Body of pancreas (tissue), 4 donors: ENCODE results near the gene DCLRE1B. TPM values are rescaled to one million over a fixed set of nuclear protein-coding genes. Genes with fewer than 3 reads are reported as not detected.

Experiments used
- ATAC-seq: fragments of 150-250 bp; one replicate; pipeline ENCODE4 v1.9.1; 2016
- DNase-seq, 4 donors: peaks; one replicate each; pipeline ENCODE4 v3.0.0-alpha.2; 2019
- H3K27ac ChIP-seq, 4 donors: fragments of 200-600 bp; sonication (generic); 1 replicate in 3 of 4; 2 replicates in 1 of 4; pipeline versions ENCODE4 v1.5.1 to v1.6.1; 2016 to 2019; ENCODE audit warnings: mild to moderate bottlenecking in 1 of 4, mixed read lengths in 1 of 4, moderate library complexity in 1 of 4
- H3K27me3 ChIP-seq, 2 donors: fragments of 200-600 bp; sonication (generic); one replicate each; pipeline ENCODE4 v1.6.0; 2016; ENCODE audit warnings: mild to moderate bottlenecking in 1 of 2
- H3K36me3 ChIP-seq, 2 donors: fragments of 200-600 bp; sonication (generic); replicated peaks in 1 of 2; 2 replicates each; pipeline ENCODE4 v1.5.1; 2016; ENCODE audit warnings: low read depth in 2 of 2; ENCODE audit not compliant: insufficient read depth in 1 of 2
- H3K4me1 ChIP-seq: fragments of 200-600 bp; sonication (generic); one replicate; pipeline ENCODE4 v1.6.0; 2016
- H3K4me3 ChIP-seq, 2 donors: fragments of 200-600 bp; sonication (generic); 1 replicate in 1 of 2; 2 replicates in 1 of 2; pipeline ENCODE4 v1.5.1; 2016 to 2019
- H3K9me3 ChIP-seq, 3 donors: fragments of 200-600 bp; sonication (generic); 1 replicate in 2 of 3; 2 replicates in 1 of 3; pipeline ENCODE4 v1.5.1; 2016
- POLR2A ChIP-seq, 3 donors: fragments of 450-650 bp; IDR thresholded peaks; one replicate each; pipeline ENCODE4 v1.6.1; 2016; ENCODE audit warnings: antibody characterized with exemption in 3 of 3, mild to moderate bottlenecking in 2 of 3
- WGBS, 2 donors: methylation state at CpG; one replicate each; pipeline ENCODE4 v1.1.5; 2017; 5-methylcytosine and 5-hydroxymethylcytosine counted together
- intact Hi-C: fragments of 100-400 bp; cut with DNase I; formaldehyde crosslinking; loops from one replicate; pipeline ENCODE4 v1.15.1; 2023
- total RNA-seq, 2 donors: library from RNA; depleted of rRNA; stranded (reverse); fragments of >200 nt; gene quantifications; one replicate each; pipeline ENCODE4 v1.1.0, GENCODE V29; 2016
- TF ChIP-seq, protein P1 (sequence below), 7 experiments: fragments of 450-650 bp in 4 of 7; fragments of 200-600 bp in 3 of 7; sonication (generic) in 3 of 7; IDR thresholded peaks; one replicate each; pipeline ENCODE4 v1.5.1; 2016 to 2019; ENCODE audit warnings: antibody characterized with exemption in 7 of 7

DCLRE1B gene
- total RNA-seq, 2 donors from 2014 or later: 1.3 to 2.1 TPM

DNA sequence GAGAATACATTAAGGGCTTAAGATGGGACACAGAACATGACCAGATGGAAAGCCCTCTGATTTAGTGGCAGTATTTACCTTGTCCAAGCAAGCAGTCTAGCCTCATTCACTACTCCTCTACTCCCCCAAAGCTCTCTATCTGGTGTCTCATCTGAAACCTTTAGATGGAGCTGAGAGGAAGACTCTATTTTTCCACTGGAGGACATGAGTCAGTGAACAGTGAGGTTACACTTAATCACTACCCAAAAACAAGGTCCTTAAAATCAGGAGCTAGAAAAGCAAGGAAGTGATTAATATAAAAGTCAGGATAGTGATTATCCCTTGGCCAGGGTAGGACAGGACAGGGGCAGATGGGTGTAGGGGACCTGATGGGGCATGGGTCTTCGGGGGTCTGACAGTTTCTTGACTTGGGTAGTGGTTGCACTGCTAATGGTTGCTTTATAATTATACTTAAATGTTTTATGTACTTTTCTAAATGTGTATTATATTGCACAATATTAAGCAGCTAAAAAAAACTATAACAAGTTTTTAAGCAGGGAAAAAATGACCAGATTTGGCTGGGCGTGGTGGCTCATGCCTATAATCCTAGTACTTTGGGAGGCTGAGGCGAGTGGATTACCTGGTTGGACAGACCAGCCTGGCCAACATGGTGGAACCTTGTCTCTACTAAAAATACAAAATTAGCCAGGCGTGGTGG is 36.6 kb upstream of the DCLRE1B start:
- H3K4me3 ChIP-seq: no peak overlapping the region
- no peak overlapping the region for H3K27ac ChIP-seq
- no peaks in the 10 kb centered on the region for H3K4me1 ChIP-seq
- no peaks in the 10 kb centered on the region for H3K27me3 ChIP-seq
- DNase-seq: no peak
- WGBS, 2 donors: 95% methylated on average over 4 of the region's 4 CpGs
- no peaks in the 10 kb centered on the region for H3K9me3 ChIP-seq
- no peak for TF ChIP-seq POLR2A (IDR thresholded peaks at IDR 0.05)
- TF ChIP-seq, protein P1, sequence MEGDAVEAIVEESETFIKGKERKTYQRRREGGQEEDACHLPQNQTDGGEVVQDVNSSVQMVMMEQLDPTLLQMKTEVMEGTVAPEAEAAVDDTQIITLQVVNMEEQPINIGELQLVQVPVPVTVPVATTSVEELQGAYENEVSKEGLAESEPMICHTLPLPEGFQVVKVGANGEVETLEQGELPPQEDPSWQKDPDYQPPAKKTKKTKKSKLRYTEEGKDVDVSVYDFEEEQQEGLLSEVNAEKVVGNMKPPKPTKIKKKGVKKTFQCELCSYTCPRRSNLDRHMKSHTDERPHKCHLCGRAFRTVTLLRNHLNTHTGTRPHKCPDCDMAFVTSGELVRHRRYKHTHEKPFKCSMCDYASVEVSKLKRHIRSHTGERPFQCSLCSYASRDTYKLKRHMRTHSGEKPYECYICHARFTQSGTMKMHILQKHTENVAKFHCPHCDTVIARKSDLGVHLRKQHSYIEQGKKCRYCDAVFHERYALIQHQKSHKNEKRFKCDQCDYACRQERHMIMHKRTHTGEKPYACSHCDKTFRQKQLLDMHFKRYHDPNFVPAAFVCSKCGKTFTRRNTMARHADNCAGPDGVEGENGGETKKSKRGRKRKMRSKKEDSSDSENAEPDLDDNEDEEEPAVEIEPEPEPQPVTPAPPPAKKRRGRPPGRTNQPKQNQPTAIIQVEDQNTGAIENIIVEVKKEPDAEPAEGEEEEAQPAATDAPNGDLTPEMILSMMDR (IDR thresholded peaks at IDR 0.05): no peak
- no peaks in the 10 kb centered on the region for H3K36me3 ChIP-seq
- ATAC-seq: no peak
- intact Hi-C loops: no loop called here

DNA sequence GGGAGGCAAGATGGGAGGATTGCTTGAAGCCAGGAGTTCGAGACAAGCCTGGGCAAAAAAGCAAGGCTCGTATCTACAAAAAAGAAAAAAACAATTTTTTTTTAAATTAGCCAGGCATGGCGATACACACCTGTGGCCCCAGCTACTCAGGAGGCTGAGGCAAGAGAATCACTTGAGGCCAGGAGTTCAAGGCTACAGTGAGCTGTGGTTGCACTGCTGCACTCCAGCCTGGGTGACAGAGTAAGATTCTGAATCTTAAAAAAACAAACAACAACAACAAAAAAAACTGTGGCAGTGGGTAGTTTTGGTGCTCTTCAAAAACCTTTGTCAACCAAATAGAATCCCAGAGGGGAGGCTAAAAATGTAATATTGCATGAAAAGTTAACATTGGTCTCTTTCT is 34.3 kb upstream of the DCLRE1B start:
- peaks cover 20% of the 10 kb centered on the region for H3K4me1 ChIP-seq
- intact Hi-C loops: no loop called here
- no peak for TF ChIP-seq POLR2A (IDR thresholded peaks at IDR 0.05)
- TF ChIP-seq, protein P1 (IDR thresholded peaks at IDR 0.05): no peak

DNA sequence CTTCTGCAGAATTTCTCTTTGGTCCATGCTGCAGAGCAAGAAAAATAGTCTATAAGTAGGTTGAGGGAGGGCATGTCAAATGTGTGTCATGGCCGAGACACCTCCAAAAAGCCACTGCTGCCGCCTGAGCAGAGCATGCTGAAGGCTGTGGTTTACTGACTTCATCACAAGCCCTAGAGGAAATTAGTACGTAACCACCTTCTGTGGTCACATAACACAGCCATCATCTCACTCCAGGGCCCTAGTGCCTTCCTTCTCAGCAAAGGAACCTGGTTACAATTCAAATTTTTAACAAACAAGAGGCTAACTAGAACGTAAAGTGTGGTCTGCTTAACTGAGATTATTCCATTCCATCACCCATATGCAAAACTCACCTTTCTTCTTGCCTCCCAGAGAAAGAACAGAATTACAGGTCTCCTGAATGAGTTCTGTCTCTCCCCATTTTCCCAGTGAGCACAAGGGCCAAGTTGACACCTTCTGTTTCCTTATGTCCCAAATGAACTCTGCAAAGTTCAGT is 33.5 kb upstream of the DCLRE1B start, which contains the start of gene PTPN22:
Gene PTPN22 (minus strand): TSS at position 116 of the 517 bp plus-strand sequence.
- H3K27ac ChIP-seq: peak within 1 kb of the TSS in 1 of 4 donors; percentile 58
- peaks cover 28% of the 10 kb centered on the region for H3K4me1 ChIP-seq
- TF ChIP-seq POLR2A (IDR thresholded peaks at IDR 0.05): no peak
- TF ChIP-seq, protein P1 (IDR thresholded peaks at IDR 0.05): no peak
- peak in 3 of 4 donors; percentile 20 to 67 (median 23) for DNase-seq
- no peaks in the 10 kb centered on the region for H3K36me3 ChIP-seq
- intact Hi-C loops: no loop called here
- H3K27me3 ChIP-seq: no peaks in the 10 kb centered on the region
- H3K4me3 ChIP-seq: no peak within 1 kb of the TSS
- ATAC-seq: no peak
- WGBS, 2 donors: 71 to 85% methylated on average over 3 to 4 of the region's 4 CpGs
- no peaks in the 10 kb centered on the region for H3K9me3 ChIP-seq

More for the DNA sequence above, 34.3 kb upstream of the DCLRE1B start:
- 80 to 88% methylated on average over 3 of the region's 3 CpGs for WGBS, 2 donors
- no peaks in the 10 kb centered on the region for H3K9me3 ChIP-seq
- ATAC-seq (no peak), DNase-seq (no peak)
- H3K36me3 ChIP-seq: no peaks in the 10 kb centered on the region
- H3K27ac ChIP-seq: no peak overlapping the region
- H3K4me3 ChIP-seq: no peak overlapping the region
- H3K27me3 ChIP-seq: no peaks in the 10 kb centered on the region

DNA sequence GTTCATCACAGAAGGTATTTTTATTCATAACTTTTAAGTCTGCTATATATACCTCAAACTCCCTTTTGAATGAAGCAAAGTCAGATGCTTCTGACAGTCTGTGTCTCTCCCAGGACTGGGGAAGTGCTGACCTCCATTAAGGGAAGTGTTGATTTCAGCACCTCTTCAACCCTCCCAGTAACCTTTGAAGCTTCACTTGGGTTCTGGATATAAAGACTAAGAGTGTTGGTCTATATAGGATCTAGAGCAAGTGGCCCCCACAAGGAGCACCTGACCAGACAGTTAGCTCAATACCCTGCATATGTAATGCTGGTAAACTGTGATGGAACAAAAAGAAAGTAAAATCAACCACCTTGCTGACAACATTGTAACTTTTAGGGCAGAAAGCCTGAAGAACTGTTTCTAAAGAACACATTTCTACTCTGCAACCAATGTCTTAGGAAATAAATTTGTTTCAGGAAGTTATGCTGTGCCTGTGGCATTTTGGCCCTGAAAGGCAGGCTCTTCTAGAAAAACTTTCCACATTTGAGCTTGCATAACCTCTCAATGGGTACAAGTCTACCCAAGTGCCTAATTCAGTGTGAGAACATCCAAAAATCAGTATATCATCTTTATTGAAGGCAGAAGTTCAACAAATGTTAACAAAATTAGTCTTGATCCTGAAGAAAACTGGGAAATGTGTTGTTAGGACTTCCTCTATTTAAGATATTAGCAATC is 32.7 kb upstream of the DCLRE1B start:
- TF ChIP-seq, protein P1 (IDR thresholded peaks at IDR 0.05): no peak
- TF ChIP-seq POLR2A (IDR thresholded peaks at IDR 0.05): no peak
- peak overlapping the region in 1 of 4 donors; percentile 58 for H3K27ac ChIP-seq
- H3K4me1 ChIP-seq: peaks cover 28% of the 10 kb centered on the region
- ATAC-seq (no peak), DNase-seq (peak in 1 of 4 donors; percentile 13)
- H3K27me3 ChIP-seq: no peaks in the 10 kb centered on the region
- intact Hi-C loops: no loop called here
- no peaks in the 10 kb centered on the region for H3K36me3 ChIP-seq
- no peak overlapping the region for H3K4me3 ChIP-seq
- H3K9me3 ChIP-seq: no peaks in the 10 kb centered on the region
